Sigmoid colon (tissue), 4 donors: ENCODE measurements around the gene HECA.

Experiments
- CTCF ChIP-seq, 4 experiments: fragments of 450-650 bp in 3 of 4; fragments of 200-600 bp in 1 of 4; IDR thresholded peaks; one replicate each; pipeline ENCODE4 v1.5.1; 2016 to 2019; ENCODE audit warnings: antibody characterized with exemption in 4 of 4, mild to moderate bottlenecking in 3 of 4, moderate library complexity in 2 of 4
- POLR2A ChIP-seq, 2 donors: fragments of 450-650 bp; IDR thresholded peaks; one replicate each; pipeline ENCODE4 v1.6.1; 2016; ENCODE audit warnings: antibody characterized with exemption in 2 of 2, mild to moderate bottlenecking in 2 of 2, moderate library complexity in 2 of 2
- POLR2AphosphoS5 ChIP-seq, 4 donors: sonication (generic); formaldehyde crosslinking; IDR thresholded peaks; one replicate each; pipeline ENCODE4 v1.6.1; 2017; ENCODE audit warnings: antibody characterized with exemption in 4 of 4

- TF ChIP-seq CTCF (IDR thresholded peaks at IDR 0.05) (no peak), POLR2A (IDR thresholded peaks at IDR 0.05) (no peak), POLR2AphosphoS5 (IDR thresholded peaks at IDR 0.05) (no peak)
Observed at GRCh38 chr6:139164001-139164400, 29.1 kb downstream of the HECA start.
